OCI-LY1 (cell line): Measurements from ENCODE around the gene GPR37L1.

Experiments
- EZH2 ChIP-seq: fragments of 200-600 bp; sonication (generic), shearing (Covaris generic); IDR thresholded peaks from 2 replicates; pipeline ENCODE4 v1.8.0; 2017; ENCODE audit warnings: borderline replicate concordance, mixed run types, mild to moderate bottlenecking, antibody characterized with exemption, low read length, moderate library complexity, mixed read lengths
- TF ChIP-seq, protein P1 (sequence below): fragments of 200-600 bp; sonication (generic), shearing (Covaris generic); IDR thresholded peaks from 2 replicates; pipeline ENCODE4 v1.5.1; 2017; ENCODE audit warnings: mild to moderate bottlenecking, antibody characterized with exemption, low read length, moderate library complexity, mixed read lengths

DNA sequence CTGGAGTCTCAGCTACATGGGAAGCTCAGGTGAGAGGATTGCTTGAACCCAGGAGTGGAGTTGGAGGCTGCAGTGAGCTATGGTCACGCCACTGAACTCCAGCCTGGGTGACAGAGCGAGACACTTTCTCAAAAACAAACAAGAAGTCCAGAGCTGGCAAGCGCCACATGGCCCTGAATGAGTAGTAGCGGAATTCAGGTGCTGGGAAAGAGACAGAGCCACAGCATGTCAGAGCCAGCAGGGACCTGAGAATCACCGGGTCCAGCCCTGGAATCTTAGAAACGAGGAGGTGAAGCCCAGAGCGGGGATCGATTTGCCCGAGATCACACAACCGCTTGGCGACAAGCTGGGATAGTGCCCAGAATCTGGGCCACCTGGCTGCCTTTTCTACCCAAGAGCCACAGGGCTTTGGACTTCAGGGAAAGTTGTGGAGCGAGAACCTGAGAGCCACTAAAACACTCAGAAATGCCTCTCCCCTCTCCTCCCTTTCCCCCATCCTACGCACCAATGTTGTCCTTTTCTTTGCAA, 12.0 kb downstream of the GPR37L1 start:
- TF ChIP-seq, protein P1, sequence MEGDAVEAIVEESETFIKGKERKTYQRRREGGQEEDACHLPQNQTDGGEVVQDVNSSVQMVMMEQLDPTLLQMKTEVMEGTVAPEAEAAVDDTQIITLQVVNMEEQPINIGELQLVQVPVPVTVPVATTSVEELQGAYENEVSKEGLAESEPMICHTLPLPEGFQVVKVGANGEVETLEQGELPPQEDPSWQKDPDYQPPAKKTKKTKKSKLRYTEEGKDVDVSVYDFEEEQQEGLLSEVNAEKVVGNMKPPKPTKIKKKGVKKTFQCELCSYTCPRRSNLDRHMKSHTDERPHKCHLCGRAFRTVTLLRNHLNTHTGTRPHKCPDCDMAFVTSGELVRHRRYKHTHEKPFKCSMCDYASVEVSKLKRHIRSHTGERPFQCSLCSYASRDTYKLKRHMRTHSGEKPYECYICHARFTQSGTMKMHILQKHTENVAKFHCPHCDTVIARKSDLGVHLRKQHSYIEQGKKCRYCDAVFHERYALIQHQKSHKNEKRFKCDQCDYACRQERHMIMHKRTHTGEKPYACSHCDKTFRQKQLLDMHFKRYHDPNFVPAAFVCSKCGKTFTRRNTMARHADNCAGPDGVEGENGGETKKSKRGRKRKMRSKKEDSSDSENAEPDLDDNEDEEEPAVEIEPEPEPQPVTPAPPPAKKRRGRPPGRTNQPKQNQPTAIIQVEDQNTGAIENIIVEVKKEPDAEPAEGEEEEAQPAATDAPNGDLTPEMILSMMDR = no peak
- TF ChIP-seq EZH2 = no peak
